ENCODE results near the gene PLA2G4C.

DNA sequence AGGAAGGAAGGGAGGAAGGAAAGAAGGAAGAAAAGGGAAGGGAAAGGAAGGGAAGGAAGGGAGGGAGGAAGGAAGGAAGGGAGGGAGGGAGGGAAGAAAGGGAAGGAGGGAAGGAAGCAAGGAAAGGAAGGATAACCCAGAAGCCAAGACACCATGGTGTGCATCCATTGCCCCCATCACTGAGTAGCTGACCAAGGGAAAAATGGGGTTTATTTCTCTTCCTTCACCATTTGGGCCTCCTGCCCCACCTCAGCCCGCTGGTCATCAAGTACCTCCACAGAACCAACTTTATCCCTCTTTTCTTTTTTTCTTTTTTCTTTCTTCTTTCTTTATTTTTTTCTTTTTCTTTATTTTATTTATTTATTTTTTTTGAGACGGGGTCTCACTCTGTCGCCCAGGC, 87.1 kb downstream of the PLA2G4C start:
- TF ChIP-seq, protein P1, sequence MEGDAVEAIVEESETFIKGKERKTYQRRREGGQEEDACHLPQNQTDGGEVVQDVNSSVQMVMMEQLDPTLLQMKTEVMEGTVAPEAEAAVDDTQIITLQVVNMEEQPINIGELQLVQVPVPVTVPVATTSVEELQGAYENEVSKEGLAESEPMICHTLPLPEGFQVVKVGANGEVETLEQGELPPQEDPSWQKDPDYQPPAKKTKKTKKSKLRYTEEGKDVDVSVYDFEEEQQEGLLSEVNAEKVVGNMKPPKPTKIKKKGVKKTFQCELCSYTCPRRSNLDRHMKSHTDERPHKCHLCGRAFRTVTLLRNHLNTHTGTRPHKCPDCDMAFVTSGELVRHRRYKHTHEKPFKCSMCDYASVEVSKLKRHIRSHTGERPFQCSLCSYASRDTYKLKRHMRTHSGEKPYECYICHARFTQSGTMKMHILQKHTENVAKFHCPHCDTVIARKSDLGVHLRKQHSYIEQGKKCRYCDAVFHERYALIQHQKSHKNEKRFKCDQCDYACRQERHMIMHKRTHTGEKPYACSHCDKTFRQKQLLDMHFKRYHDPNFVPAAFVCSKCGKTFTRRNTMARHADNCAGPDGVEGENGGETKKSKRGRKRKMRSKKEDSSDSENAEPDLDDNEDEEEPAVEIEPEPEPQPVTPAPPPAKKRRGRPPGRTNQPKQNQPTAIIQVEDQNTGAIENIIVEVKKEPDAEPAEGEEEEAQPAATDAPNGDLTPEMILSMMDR (IDR thresholded peaks at IDR 0.05; ENCODE audit: insufficient read depth, low read depth, low read length), result no peak
- TF ChIP-seq EZH2 (IDR thresholded peaks at IDR 0.05; ENCODE audit: insufficient read depth, low read length), result no peak

Data from astrocyte (in vitro differentiated cells and primary cell).